HEK293 (cell line): Measurements from ENCODE around the gene SEZ6L.

Experiments
- ZNF24 ChIP-seq: fragments of 450-650 bp; formaldehyde crosslinking; IDR thresholded peaks from 2 replicates; pipeline ENCODE4 v1.5.1; 2016; ENCODE audit warnings: missing biosample characterization, missing genetic modification characterization
- ZNF621 ChIP-seq: fragments of 450-650 bp; formaldehyde crosslinking; IDR thresholded peaks from 2 replicates; pipeline ENCODE4 v1.5.1; 2017; ENCODE audit warnings: missing biosample characterization, missing genetic modification characterization
- ZNF664 ChIP-seq: fragments of 450-650 bp; formaldehyde crosslinking; IDR thresholded peaks from 2 replicates; pipeline ENCODE4 v1.5.1; 2016; ENCODE audit warnings: missing biosample characterization, missing genetic modification characterization
- TF ChIP-seq, protein P1 (sequence below): fragments of 450-650 bp; formaldehyde crosslinking; IDR thresholded peaks from 2 replicates; pipeline ENCODE4 v1.5.1; 2016; ENCODE audit warnings: missing biosample characterization, missing genetic modification characterization
- TF ChIP-seq, protein P2 (sequence below): fragments of 450-650 bp; formaldehyde crosslinking; IDR thresholded peaks from 2 replicates; pipeline ENCODE4 v1.5.1; 2016; ENCODE audit warnings: missing biosample characterization, missing genetic modification characterization
- TF ChIP-seq, protein P3 (sequence below): fragments of 450-650 bp; formaldehyde crosslinking; IDR thresholded peaks from 2 replicates; pipeline ENCODE4 v1.5.1; 2016; ENCODE audit warnings: missing biosample characterization, missing genetic modification characterization

DNA sequence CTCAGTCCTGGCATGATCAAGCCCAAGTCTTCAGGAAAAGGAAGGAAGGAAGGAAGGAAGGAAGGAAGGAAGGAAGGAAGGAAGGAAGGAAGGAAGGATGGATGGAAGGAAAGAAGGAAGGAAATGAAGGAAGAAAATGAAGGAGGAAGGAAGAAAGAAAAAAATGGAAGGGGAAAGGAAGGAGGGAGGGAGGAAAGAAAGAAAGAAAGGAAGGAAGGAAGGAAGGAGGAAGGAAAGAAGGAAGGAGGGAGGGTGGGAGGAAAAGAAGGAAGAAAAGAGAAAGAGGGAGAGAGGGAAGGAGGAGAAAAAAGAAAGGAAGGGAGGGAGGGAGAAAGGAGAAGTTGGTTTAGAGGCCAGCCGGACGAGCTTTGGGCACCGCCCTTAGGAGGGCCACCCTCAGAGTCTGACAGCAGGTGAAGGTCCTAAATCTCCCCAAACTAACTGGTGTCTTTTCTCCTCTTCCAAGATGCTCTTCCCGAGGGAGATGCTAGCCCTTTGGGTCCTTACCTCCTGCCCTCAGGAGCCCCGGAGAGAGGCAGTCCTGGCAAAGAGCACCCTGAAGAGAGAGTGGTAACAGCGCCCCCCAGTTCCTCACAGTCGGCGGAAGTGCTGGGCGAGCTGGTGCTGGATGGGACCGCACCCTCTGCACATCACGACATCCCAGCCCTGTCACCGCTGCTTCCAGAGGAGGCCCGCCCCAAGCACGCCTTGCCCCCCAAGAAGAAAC lies 122.8 kb downstream of the SEZ6L start:
- no peak for TF ChIP-seq ZNF621 (tag by site-specific recombination)
- TF ChIP-seq, protein P1, sequence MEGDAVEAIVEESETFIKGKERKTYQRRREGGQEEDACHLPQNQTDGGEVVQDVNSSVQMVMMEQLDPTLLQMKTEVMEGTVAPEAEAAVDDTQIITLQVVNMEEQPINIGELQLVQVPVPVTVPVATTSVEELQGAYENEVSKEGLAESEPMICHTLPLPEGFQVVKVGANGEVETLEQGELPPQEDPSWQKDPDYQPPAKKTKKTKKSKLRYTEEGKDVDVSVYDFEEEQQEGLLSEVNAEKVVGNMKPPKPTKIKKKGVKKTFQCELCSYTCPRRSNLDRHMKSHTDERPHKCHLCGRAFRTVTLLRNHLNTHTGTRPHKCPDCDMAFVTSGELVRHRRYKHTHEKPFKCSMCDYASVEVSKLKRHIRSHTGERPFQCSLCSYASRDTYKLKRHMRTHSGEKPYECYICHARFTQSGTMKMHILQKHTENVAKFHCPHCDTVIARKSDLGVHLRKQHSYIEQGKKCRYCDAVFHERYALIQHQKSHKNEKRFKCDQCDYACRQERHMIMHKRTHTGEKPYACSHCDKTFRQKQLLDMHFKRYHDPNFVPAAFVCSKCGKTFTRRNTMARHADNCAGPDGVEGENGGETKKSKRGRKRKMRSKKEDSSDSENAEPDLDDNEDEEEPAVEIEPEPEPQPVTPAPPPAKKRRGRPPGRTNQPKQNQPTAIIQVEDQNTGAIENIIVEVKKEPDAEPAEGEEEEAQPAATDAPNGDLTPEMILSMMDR, result no peak
- TF ChIP-seq, protein P2, sequence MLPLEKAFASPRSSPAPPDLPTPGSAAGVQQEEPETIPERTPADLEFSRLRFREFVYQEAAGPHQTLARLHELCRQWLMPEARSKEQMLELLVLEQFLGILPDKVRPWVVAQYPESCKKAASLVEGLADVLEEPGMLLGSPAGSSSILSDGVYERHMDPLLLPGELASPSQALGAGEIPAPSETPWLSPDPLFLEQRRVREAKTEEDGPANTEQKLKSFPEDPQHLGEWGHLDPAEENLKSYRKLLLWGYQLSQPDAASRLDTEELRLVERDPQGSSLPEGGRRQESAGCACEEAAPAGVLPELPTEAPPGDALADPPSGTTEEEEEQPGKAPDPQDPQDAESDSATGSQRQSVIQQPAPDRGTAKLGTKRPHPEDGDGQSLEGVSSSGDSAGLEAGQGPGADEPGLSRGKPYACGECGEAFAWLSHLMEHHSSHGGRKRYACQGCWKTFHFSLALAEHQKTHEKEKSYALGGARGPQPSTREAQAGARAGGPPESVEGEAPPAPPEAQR (tag by site-specific recombination), result no peak
- TF ChIP-seq, protein P3, sequence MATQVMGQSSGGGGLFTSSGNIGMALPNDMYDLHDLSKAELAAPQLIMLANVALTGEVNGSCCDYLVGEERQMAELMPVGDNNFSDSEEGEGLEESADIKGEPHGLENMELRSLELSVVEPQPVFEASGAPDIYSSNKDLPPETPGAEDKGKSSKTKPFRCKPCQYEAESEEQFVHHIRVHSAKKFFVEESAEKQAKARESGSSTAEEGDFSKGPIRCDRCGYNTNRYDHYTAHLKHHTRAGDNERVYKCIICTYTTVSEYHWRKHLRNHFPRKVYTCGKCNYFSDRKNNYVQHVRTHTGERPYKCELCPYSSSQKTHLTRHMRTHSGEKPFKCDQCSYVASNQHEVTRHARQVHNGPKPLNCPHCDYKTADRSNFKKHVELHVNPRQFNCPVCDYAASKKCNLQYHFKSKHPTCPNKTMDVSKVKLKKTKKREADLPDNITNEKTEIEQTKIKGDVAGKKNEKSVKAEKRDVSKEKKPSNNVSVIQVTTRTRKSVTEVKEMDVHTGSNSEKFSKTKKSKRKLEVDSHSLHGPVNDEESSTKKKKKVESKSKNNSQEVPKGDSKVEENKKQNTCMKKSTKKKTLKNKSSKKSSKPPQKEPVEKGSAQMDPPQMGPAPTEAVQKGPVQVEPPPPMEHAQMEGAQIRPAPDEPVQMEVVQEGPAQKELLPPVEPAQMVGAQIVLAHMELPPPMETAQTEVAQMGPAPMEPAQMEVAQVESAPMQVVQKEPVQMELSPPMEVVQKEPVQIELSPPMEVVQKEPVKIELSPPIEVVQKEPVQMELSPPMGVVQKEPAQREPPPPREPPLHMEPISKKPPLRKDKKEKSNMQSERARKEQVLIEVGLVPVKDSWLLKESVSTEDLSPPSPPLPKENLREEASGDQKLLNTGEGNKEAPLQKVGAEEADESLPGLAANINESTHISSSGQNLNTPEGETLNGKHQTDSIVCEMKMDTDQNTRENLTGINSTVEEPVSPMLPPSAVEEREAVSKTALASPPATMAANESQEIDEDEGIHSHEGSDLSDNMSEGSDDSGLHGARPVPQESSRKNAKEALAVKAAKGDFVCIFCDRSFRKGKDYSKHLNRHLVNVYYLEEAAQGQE, result no peak
- TF ChIP-seq ZNF24 (tag by site-specific recombination), result no peak
- TF ChIP-seq ZNF664 (tag by site-specific recombination), result no peak
